ENCODE data around the gene APBB2.

Gene APBB2

GRCh38 chr4:41104155-41104554 is 110.2 kb downstream of the APBB2 start:
- H3K4me3 Mint-ChIP-seq, result no peak overlapping the region
- DNase-seq (ENCODE audit: low spot score in 2 of 2), result no peak
- H3K9me3 Mint-ChIP-seq, result peaks cover 2% of the 10 kb centered on the region
- H3K36me3 Mint-ChIP-seq, result no peaks in the 10 kb centered on the region
- no peak for ATAC-seq
- no peaks in the 10 kb centered on the region for H3K4me1 Mint-ChIP-seq
- no peak overlapping the region for H3K27ac Mint-ChIP-seq

- Mint-ChIP-seq H3K27ac (no peak overlapping the region), H3K36me3 (no peaks in the 10 kb centered on the region), H3K4me1 (no peaks in the 10 kb centered on the region), H3K9me3 (no peaks in the 10 kb centered on the region), H3K4me3 (no peak overlapping the region)
- ATAC-seq (no peak), DNase-seq (ENCODE audit: low spot score in 2 of 2) (no peak)
These were observed 110.7 kb downstream of the APBB2 start for GRCh38 chr4:41103657-41104056.

GRCh38 chr4:41102414-41103092 is 111.8 kb downstream of the APBB2 start:
- Mint-ChIP-seq H3K9me3 (no peaks in the 10 kb centered on the region), H3K36me3 (no peaks in the 10 kb centered on the region), H3K4me1 (no peaks in the 10 kb centered on the region), H3K4me3 (no peak overlapping the region), H3K27ac (no peak overlapping the region)
- DNase-seq (ENCODE audit: low spot score in 2 of 2), result no peak
- no peak for ATAC-seq

GRCh38 chr4:41098093-41099048 is 116.0 kb downstream of the APBB2 start:
- ATAC-seq, result no peak
- no peak overlapping the region for H3K27ac Mint-ChIP-seq
- no peaks in the 10 kb centered on the region for H3K36me3 Mint-ChIP-seq

GRCh38 chr4:41095973-41096372 is 118.4 kb downstream of the APBB2 start:
- H3K4me1 Mint-ChIP-seq, result no peaks in the 10 kb centered on the region

More at GRCh38 chr4:41098093-41099048, 116.0 kb downstream of the APBB2 start:
- no peak for DNase-seq (ENCODE audit: low spot score in 2 of 2)
- Mint-ChIP-seq H3K9me3 (no peaks in the 10 kb centered on the region), H3K4me1 (no peaks in the 10 kb centered on the region), H3K4me3 (no peak overlapping the region)

GRCh38 chr4:41095192-41095872 is 119.0 kb downstream of the APBB2 start:
- Mint-ChIP-seq H3K27ac (no peak overlapping the region), H3K4me3 (no peak overlapping the region), H3K4me1 (no peaks in the 10 kb centered on the region), H3K36me3 (no peaks in the 10 kb centered on the region), H3K9me3 (no peaks in the 10 kb centered on the region)
- no peak for DNase-seq (ENCODE audit: low spot score in 2 of 2)
- no peak for ATAC-seq

More at GRCh38 chr4:41095973-41096372, 118.4 kb downstream of the APBB2 start:
- Mint-ChIP-seq H3K4me3 (no peak overlapping the region), H3K36me3 (no peaks in the 10 kb centered on the region), H3K27ac (no peak overlapping the region), H3K9me3 (no peaks in the 10 kb centered on the region)
- DNase-seq (ENCODE audit: low spot score in 2 of 2), result no peak
- no peak for ATAC-seq

GRCh38 chr4:41092128-41092527 is 122.2 kb downstream of the APBB2 start:
- no peaks in the 10 kb centered on the region for H3K4me1 Mint-ChIP-seq
- no peak for ATAC-seq

GRCh38 chr4:41081847-41082246 is 132.5 kb downstream of the APBB2 start:
- Mint-ChIP-seq H3K4me1 (no peaks in the 10 kb centered on the region), H3K4me3 (no peak overlapping the region), H3K36me3 (no peaks in the 10 kb centered on the region), H3K9me3 (no peaks in the 10 kb centered on the region), H3K27ac (no peak overlapping the region)
- DNase-seq (ENCODE audit: low spot score in 2 of 2), result no peak
- ATAC-seq, result no peak

More at GRCh38 chr4:41092128-41092527, 122.2 kb downstream of the APBB2 start:
- Mint-ChIP-seq H3K4me3 (no peak overlapping the region), H3K9me3 (no peaks in the 10 kb centered on the region), H3K27ac (no peak overlapping the region), H3K36me3 (no peaks in the 10 kb centered on the region)
- DNase-seq (ENCODE audit: low spot score in 2 of 2), result no peak

- ATAC-seq (no peak), DNase-seq (ENCODE audit: low spot score in 2 of 2) (no peak)
- Mint-ChIP-seq H3K36me3 (no peaks in the 10 kb centered on the region), H3K27ac (no peak overlapping the region), H3K9me3 (no peaks in the 10 kb centered on the region), H3K4me3 (no peak overlapping the region), H3K4me1 (no peaks in the 10 kb centered on the region)
These were observed 133.4 kb downstream of the APBB2 start for GRCh38 chr4:41080976-41081375.

GRCh38 chr4:41079881-41080560 is 134.3 kb downstream of the APBB2 start:
- DNase-seq (ENCODE audit: low spot score in 2 of 2) (no peak), ATAC-seq (no peak)
- Mint-ChIP-seq H3K9me3 (no peaks in the 10 kb centered on the region), H3K4me3 (no peak overlapping the region), H3K36me3 (no peaks in the 10 kb centered on the region), H3K4me1 (no peaks in the 10 kb centered on the region), H3K27ac (no peak overlapping the region)

GRCh38 chr4:41077628-41078027 is 136.7 kb downstream of the APBB2 start:
- no peak overlapping the region for H3K27ac Mint-ChIP-seq
- DNase-seq (ENCODE audit: low spot score in 2 of 2), result no peak
- H3K36me3 Mint-ChIP-seq, result no peaks in the 10 kb centered on the region
- H3K4me3 Mint-ChIP-seq, result no peak overlapping the region
- H3K9me3 Mint-ChIP-seq, result no peaks in the 10 kb centered on the region
- no peaks in the 10 kb centered on the region for H3K4me1 Mint-ChIP-seq
- ATAC-seq, result no peak

GRCh38 chr4:41076481-41076880 is 137.9 kb downstream of the APBB2 start:
- Mint-ChIP-seq H3K9me3 (no peaks in the 10 kb centered on the region), H3K4me3 (no peak overlapping the region), H3K27ac (no peak overlapping the region), H3K4me1 (no peaks in the 10 kb centered on the region), H3K36me3 (no peaks in the 10 kb centered on the region)
- DNase-seq (ENCODE audit: low spot score in 2 of 2) (no peak), ATAC-seq (no peak)

GRCh38 chr4:41074215-41074614 is 140.1 kb downstream of the APBB2 start:
- ATAC-seq, result no peak
- no peak overlapping the region for H3K4me3 Mint-ChIP-seq
- no peaks in the 10 kb centered on the region for H3K9me3 Mint-ChIP-seq
- no peak overlapping the region for H3K27ac Mint-ChIP-seq
- no peak for DNase-seq (ENCODE audit: low spot score in 2 of 2)
- no peaks in the 10 kb centered on the region for H3K4me1 Mint-ChIP-seq
- no peaks in the 10 kb centered on the region for H3K36me3 Mint-ChIP-seq

- DNase-seq (ENCODE audit: low spot score in 2 of 2), result no peak
- no peaks in the 10 kb centered on the region for H3K4me1 Mint-ChIP-seq
- no peaks in the 10 kb centered on the region for H3K9me3 Mint-ChIP-seq
- H3K4me3 Mint-ChIP-seq, result no peak overlapping the region
- no peak for ATAC-seq
- no peak overlapping the region for H3K27ac Mint-ChIP-seq
- H3K36me3 Mint-ChIP-seq, result no peaks in the 10 kb centered on the region
These were observed 142.1 kb downstream of the APBB2 start for GRCh38 chr4:41072021-41072777.
